Measurements from ENCODE around the gene TRAF5.

DNA sequence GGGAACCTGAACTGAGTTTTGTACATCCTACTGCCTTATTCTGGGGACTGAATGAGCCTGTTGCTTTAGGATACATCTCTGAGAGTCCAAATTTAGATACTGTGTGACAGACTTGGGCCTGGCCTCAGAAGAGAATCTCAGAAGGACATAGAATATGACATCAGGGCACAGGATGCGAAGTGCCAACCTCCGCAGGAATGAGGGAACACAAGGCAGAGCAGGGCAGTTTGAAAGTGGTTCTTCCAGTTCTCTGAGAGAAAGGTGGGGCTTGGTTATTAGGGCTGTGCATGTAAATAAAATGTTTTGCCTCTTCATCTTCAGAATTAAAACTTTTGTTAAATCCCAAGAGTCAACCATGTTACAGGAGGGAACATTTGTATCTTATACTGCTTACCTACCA, 23.1 kb downstream of the TRAF5 start:
- no peak for TF ChIP-seq POLR2A (IDR thresholded peaks at IDR 0.05; ENCODE audit: low read depth, low read length)
- TF ChIP-seq POLR2AphosphoS5 (IDR thresholded peaks at IDR 0.05; ENCODE audit: low read depth, low read length), result no peak
